Measurements from ENCODE around the gene RASGEF1B.

RASGEF1B gene

GRCh38 chr4:81466841-81467671 is 4.7 kb downstream of the RASGEF1B start:
- DNase-seq (ENCODE audit: low read depth in 2 of 2) = peak; percentile 30 to 77

DNA sequence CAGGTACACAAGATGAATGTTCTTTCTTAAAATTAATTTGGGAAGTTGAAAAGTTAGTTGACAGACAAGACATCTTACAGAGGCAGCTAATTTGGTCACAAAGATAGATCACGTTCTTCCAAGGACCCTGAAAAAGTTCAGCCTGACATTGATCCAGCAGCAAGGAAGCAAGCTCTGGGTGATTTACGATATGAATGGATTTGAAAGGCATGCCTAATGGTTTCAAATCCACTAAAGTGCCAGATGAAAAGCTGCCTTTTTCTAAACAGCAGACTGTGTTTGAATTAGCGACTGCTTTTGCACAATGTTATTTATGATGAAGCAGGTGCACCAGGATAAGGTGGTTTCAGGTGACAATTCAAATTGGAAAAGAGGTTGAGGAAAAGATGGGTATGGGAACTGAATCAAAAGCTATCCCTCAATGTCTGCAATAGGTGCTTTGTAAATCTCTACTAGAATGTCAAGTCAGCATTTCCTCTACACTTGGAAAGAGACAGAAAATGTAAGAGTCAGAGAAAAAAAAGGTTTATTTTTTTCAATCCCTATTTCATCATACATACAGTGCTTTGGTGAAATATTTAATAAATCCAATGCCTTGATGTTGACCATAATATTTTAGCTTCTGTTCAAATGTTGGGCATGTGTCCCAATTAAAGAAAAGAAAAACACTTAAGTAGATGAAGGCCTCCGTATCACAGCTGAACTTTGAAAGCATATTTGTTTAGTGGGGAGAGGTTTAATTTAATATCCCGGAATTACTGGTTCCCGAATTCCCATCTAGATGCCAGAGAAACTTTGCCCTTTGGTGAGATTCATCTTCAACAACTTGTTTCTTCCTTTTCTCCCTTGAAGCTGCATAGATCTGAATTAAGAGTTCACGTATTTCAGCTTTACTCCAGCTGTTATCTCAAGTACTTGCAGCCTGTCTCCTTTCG is 6.0 kb downstream of the RASGEF1B start:
- no peak for DNase-seq (ENCODE audit: low read depth in 2 of 2)

DNA sequence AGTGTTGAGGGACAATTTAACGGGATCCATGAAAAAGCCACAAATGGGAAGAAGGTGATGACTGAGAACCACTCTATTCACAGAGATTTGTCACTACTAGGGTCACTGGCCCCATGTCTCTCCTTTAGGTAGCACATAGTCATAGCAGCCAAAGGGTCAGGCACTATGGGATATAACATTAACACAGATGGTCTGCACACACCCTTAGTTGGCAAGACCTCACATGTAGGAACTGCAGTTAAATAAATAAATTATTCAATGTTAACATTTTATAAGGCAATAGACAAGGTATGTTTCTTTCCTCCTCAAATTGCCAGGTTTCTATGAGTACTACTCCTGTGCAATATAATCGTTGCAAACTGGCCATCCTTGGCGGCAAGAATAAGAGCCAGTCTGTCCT is 10.9 kb downstream of the RASGEF1B start:
- no peak for DNase-seq (ENCODE audit: low read depth in 2 of 2)

DNA sequence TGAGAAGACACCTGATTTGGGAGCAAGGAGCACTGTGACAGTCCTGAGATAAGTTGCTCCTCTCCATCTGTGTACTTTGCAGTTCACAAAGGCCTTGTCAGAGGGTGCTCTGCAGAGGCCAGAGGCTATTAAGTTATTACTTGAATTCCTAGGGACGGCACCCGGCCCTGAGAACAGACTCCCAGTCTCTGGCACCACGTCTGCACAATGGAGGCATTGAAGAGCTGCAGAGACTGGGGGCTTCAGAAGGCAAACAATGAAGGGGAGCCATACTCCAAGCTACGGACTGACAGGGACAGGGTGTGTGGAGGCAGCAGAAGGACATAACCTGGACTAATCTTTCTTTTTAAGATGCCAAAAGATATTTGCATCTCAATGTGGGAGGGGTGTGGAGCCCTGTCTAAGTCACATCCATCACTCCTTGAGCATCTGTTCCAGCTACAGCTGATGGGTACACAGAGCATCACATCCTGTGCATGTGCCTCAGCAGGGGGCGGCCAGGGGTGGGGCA is 11.5 kb downstream of the RASGEF1B start:
- no peak for DNase-seq (ENCODE audit: low read depth in 2 of 2)

- no peak for DNase-seq (ENCODE audit: low read depth in 2 of 2)
These were observed 12.5 kb downstream of the RASGEF1B start for GRCh38 chr4:81459228-81459627.

- no peak for DNase-seq (ENCODE audit: low read depth in 2 of 2)
These were observed 13.7 kb downstream of the RASGEF1B start for GRCh38 chr4:81457921-81458520.

GRCh38 chr4:81457345-81457744 is 14.4 kb downstream of the RASGEF1B start:
- DNase-seq (ENCODE audit: low read depth in 2 of 2) = no peak

DNA sequence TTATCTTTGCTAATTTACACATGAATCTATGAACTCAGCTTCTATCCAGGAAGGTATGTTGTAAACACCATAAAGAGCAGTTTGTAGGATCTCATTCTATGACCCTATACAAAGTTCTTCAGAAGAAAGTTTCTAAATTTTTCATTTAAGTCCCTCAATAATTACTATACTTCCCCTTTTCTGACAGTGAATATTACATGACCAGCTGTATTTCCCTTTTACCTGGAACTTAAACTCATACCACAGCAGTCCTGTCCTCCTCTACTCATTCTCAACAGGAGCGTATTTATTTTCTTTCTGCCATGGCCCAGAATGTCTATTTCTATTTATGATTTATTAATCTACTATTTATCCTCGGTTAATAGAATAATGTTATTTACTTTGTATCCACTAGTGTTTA is 15.8 kb downstream of the RASGEF1B start:
- DNase-seq (ENCODE audit: low read depth in 2 of 2) = no peak

GRCh38 chr4:81454948-81455347 is 16.8 kb downstream of the RASGEF1B start:
- no peak for DNase-seq (ENCODE audit: low read depth in 2 of 2)

GRCh38 chr4:81454499-81454898 is 17.2 kb downstream of the RASGEF1B start:
- DNase-seq (ENCODE audit: low read depth in 2 of 2) = peak in 1 of 2 donors; percentile 18

DNA sequence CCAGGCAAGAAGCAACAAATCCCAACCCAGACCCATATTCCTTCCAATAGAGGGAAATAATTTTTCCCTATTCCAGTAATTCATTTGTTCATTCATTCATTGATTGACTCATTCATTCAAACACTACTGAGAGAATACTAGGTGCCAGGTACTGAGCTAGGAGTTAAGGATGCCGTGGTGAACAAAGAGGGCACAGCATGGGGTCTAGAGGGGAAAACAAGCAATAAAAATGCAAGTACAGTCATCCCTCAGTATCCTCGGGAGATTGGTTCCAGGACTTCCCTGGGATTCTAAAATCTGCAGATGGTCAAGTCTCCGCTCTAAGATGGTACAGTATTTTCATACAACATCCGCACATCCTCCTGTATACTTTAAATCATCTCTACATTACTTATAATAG is 18.7 kb downstream of the RASGEF1B start:
- no peak for DNase-seq (ENCODE audit: low read depth in 2 of 2)

DNA sequence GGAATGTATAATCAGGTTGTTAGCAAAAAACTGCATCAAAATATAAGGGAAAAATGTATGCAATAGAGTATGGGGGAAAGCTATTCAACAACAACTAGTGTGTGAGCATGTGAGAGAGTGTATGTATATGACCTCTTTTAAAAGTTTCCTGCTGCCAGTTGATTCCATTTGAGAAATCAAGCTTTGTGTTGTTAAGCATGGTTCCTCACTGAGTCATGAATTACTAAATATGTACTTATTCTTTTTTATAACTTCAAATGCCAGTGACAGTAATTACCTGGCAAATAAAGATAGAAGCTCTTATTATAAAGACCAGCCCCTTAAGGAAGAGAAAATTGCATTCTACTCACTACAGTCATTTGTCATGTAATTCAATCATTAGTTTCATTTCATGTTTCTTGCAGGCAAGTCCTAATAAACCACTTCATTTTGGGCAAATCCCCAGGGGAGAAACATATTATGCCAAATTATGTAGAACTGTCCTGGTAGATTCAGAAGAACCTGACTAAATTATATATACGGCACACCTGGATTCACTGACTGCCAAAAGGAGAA is 19.2 kb downstream of the RASGEF1B start:
- DNase-seq (ENCODE audit: low read depth in 2 of 2) = no peak

DNA sequence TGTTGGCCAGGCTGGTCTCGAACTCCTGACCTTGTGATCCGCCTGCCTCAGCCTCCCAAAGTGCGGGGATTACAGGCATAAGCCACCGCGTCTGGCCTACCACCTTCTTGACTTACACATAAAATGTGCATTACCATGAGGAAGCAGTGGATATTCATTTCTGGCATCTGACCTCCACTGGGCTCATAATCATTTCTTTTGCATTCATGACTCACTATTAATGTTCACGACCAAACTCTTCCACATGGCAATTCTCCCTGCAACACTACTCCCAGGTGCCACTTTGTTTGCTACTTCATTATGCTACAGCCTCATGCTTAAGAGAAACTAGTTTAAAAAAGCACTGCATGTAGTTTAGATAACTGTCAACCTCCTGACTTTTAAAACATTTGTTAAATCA is 22.7 kb downstream of the RASGEF1B start:
- DNase-seq (ENCODE audit: low read depth in 2 of 2) = no peak

- no peak for DNase-seq (ENCODE audit: low read depth in 2 of 2)
These were observed 24.0 kb downstream of the RASGEF1B start for GRCh38 chr4:81447566-81448229.

- DNase-seq (ENCODE audit: low read depth in 2 of 2) = no peak
These were observed 25.1 kb downstream of the RASGEF1B start for GRCh38 chr4:81446634-81447033.

GRCh38 chr4:81445196-81445595 is 26.5 kb downstream of the RASGEF1B start:
- no peak for DNase-seq (ENCODE audit: low read depth in 2 of 2)

- DNase-seq (ENCODE audit: low read depth in 2 of 2) = no peak
These were observed 29.1 kb downstream of the RASGEF1B start for GRCh38 chr4:81442484-81443085.

- DNase-seq (ENCODE audit: low read depth in 2 of 2) = no peak
These were observed 30.8 kb downstream of the RASGEF1B start for GRCh38 chr4:81440949-81441348.

- no peak for DNase-seq (ENCODE audit: low read depth in 2 of 2)
These were observed 34.6 kb downstream of the RASGEF1B start for GRCh38 chr4:81436941-81437574.

DNA sequence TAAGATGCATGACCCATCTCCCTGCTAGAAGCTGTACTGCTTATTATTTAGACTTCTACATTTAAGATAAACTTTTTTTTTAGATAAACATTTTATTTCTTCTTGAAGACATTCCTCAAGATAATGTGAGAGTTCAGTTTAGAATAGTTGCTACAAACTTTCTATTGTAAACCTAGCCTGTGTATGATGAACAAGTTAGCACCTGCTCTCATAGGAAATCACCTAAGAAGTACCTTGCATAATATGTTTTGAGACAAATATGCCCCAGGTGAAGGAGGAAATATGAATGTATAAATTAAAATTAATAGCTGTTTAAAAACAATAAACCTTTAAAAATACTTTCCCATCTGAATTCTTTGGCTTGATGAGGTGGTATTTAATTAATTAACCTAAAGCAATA is 35.6 kb downstream of the RASGEF1B start:
- DNase-seq (ENCODE audit: low read depth in 2 of 2) = no peak

Measured in stimulated activated CD4-positive, alpha-beta T cell treated with anti-CD3 and anti-CD28 coated beads, Interleukin-1b, Interleukin-23, amount 100 ng/mL, for 4 hours (primary cell).